ENCODE data around the gene PINLYP. TPM values are rescaled to one million over a fixed set of nuclear protein-coding genes. Genes with fewer than 3 reads are reported as not detected.

PINLYP gene
- total RNA-seq, 1 donor from 2014 or later, result 9.5 TPM

GRCh38 chr19:43569657-43570056 is 5.9 kb upstream of the PINLYP start:
- no peaks in the 10 kb centered on the region for H3K27me3 Mint-ChIP-seq (ENCODE audit: low read depth)
- no peak overlapping the region for H3K27ac Mint-ChIP-seq (ENCODE audit: unreplicated experiment)
- H3K4me1 Mint-ChIP-seq, result peaks cover 24% of the 10 kb centered on the region
- H3K9me3 Mint-ChIP-seq, result no peaks in the 10 kb centered on the region
- TF ChIP-seq, protein P1, sequence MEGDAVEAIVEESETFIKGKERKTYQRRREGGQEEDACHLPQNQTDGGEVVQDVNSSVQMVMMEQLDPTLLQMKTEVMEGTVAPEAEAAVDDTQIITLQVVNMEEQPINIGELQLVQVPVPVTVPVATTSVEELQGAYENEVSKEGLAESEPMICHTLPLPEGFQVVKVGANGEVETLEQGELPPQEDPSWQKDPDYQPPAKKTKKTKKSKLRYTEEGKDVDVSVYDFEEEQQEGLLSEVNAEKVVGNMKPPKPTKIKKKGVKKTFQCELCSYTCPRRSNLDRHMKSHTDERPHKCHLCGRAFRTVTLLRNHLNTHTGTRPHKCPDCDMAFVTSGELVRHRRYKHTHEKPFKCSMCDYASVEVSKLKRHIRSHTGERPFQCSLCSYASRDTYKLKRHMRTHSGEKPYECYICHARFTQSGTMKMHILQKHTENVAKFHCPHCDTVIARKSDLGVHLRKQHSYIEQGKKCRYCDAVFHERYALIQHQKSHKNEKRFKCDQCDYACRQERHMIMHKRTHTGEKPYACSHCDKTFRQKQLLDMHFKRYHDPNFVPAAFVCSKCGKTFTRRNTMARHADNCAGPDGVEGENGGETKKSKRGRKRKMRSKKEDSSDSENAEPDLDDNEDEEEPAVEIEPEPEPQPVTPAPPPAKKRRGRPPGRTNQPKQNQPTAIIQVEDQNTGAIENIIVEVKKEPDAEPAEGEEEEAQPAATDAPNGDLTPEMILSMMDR (conservative IDR thresholded peaks at IDR 0.05), result no peak
- H3K36me3 Mint-ChIP-seq (ENCODE audit: low read depth), result peaks cover 2% of the 10 kb centered on the region
- no peak for DNase-seq (ENCODE audit: low read depth, low spot score)
- no peak overlapping the region for H3K4me3 Mint-ChIP-seq

- Mint-ChIP-seq H3K4me1 (peaks cover 30% of the 10 kb centered on the region), H3K4me3 (peak overlapping the region; percentile 52), H3K36me3 (ENCODE audit: low read depth) (peaks cover 2% of the 10 kb centered on the region), H3K27me3 (ENCODE audit: low read depth) (no peaks in the 10 kb centered on the region), H3K9me3 (no peaks in the 10 kb centered on the region), H3K27ac (ENCODE audit: unreplicated experiment) (no peak overlapping the region)
- no peak for DNase-seq (ENCODE audit: low read depth, low spot score)
- TF ChIP-seq, protein P1 (conservative IDR thresholded peaks at IDR 0.05), result no peak
These were observed 5.3 kb upstream of the PINLYP start for GRCh38 chr19:43570174-43570791.

- DNase-seq (ENCODE audit: low read depth, low spot score), result no peak
- peak overlapping the region; percentile 54 for H3K27ac Mint-ChIP-seq (ENCODE audit: unreplicated experiment)
- TF ChIP-seq, protein P1 (conservative IDR thresholded peaks at IDR 0.05), result no peak
- H3K4me1 Mint-ChIP-seq, result peaks cover 44% of the 10 kb centered on the region
- H3K36me3 Mint-ChIP-seq (ENCODE audit: low read depth), result no peaks in the 10 kb centered on the region
- H3K9me3 Mint-ChIP-seq, result no peaks in the 10 kb centered on the region
- H3K27me3 Mint-ChIP-seq (ENCODE audit: low read depth), result no peaks in the 10 kb centered on the region
- peak overlapping the region; percentile 60 for H3K4me3 Mint-ChIP-seq
These were observed 3.4 kb upstream of the PINLYP start for GRCh38 chr19:43572171-43572588.

DNA sequence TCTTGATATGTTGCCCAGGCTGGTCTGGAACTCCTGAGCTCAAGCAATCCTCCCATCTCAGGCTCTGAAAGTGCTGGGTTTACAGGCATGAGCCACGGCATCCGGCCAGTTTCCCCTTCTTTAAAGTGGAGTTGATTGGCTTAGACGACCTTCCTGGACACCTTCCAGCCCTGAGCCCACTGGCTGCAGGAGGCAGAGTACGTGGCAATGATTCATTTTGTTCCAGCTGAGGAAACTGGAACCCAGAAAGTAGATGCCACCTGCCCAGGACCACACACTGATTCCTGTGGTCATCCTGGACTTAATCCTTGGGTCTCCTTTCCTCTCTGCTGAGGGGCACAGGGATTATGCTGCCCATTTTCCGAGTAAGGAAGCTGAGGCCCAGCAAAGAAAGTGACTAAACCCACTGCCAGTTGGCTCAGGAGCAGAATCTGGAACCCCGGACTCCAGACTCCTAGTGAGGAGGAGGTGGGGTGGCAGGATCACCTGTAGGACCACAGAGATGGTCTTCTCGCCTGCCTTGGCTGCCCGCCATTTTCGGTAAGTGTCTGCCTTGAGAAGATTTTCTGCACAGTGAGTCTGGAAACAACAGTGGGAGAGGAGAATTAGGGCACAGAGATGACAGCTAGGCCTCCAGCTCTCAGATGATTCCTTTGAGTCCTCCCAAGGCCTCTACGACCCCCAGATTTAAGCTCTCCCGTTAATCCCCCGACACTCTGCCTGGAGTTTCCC is 1.0 kb upstream of the PINLYP start:
- Mint-ChIP-seq H3K4me1 (peaks cover 55% of the 10 kb centered on the region), H3K27ac (ENCODE audit: unreplicated experiment) (peak overlapping the region; percentile 89), H3K9me3 (no peaks in the 10 kb centered on the region), H3K36me3 (ENCODE audit: low read depth) (no peaks in the 10 kb centered on the region), H3K27me3 (ENCODE audit: low read depth) (no peaks in the 10 kb centered on the region), H3K4me3 (peak overlapping the region; percentile 94)
- no peak for DNase-seq (ENCODE audit: low read depth, low spot score)
- TF ChIP-seq, protein P1 (conservative IDR thresholded peaks at IDR 0.05), result no peak

DNA sequence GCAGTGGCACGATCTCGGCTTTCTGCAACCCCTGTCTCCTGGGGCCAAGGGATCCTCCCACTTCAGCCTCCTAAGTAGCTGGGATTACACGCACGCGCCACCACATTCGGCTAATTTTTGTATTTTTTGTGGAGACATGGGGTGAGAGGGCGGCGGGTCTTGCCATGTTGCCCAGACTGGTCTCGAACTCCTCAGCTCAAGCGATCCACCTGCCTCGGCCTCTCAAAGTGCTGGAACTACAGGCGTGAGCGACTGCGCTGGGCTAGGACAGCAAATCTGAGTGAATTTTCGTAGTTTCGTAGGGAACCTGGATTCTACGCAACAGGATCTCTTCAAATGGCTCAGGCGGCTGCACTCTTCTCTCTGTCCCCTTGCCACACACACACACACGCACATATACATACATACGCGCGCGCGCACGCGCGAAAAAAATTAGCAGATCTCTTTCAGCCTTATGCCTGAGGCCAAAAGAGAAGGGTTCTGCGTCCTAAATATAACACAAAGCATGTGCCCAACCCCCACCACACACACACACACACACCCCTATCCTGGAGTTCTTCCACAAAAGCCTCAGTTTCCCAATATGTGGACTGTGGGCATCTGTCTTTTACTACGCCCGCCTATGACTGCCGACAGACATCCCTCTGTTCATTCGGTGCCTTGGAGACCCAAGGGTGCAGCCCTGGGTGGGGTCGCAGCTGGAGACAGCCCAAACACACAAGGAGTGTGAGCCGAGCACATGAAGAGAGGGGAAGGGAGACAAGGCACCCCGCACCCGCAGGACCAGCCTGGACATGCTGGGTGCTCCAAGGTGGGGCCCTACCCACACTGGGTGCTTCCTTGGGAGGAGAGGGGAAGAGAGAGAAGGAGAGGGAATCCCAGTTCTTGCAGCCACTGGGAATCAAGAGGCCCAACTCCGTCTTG is 616 bp downstream of the PINLYP start:
- Mint-ChIP-seq H3K4me1 (peaks cover 59% of the 10 kb centered on the region), H3K36me3 (ENCODE audit: low read depth) (no peaks in the 10 kb centered on the region), H3K27me3 (ENCODE audit: low read depth) (no peaks in the 10 kb centered on the region), H3K27ac (ENCODE audit: unreplicated experiment) (peak overlapping the region; percentile 97), H3K9me3 (no peaks in the 10 kb centered on the region), H3K4me3 (peak overlapping the region; percentile 69)
- TF ChIP-seq, protein P1 (conservative IDR thresholded peaks at IDR 0.05), result no peak
- no peak for DNase-seq (ENCODE audit: low read depth, low spot score)

All from neural crest cell (in vitro differentiated cells).